Activated CD4-positive, alpha-beta memory T cell treated with anti-CD3 and anti-CD28 coated beads for 36 hours (primary cell): ENCODE data around the gene CTNNA1. TPM values are rescaled to one million over a fixed set of nuclear protein-coding genes. Genes with fewer than 3 reads are reported as not detected.
"Not testable (repeated sequence)": the region's sequence is repeated elsewhere in the genome, so short reads cannot be mapped to it uniquely, and the experiment has no call there.

ENCODE experiments used
- CTCF ChIA-PET: fragments of 350-600 bp; sonication (Branson Sonifier 250); formaldehyde crosslinking; loops from one replicate; lab custom pipeline; 2021; ENCODE audit warnings: antibody characterized with exemption, inconsistent platforms; lab: Charles Lee
- POLR2A ChIA-PET: fragments of 350-600 bp; sonication (Branson Sonifier 250); formaldehyde crosslinking; loops from one replicate; lab custom pipeline; 2021; ENCODE audit warnings: antibody characterized with exemption; lab: Charles Lee
- DNase-seq: peaks from one replicate; pipeline ENCODE4 v3.0.0-alpha.2; 2020
- H3K27ac Mint-ChIP-seq: one replicate; pipeline ENCODE4 v1.8.0; 2021; ENCODE audit warnings: mixed read lengths
- H3K27me3 Mint-ChIP-seq: one replicate; pipeline ENCODE4 v1.8.0; 2021; ENCODE audit warnings: mixed read lengths
- H3K36me3 Mint-ChIP-seq: one replicate; pipeline ENCODE4 v1.8.0; 2021; ENCODE audit warnings: mixed read lengths
- H3K4me1 Mint-ChIP-seq: one replicate; pipeline ENCODE4 v1.8.0; 2021; ENCODE audit warnings: low read depth, mixed read lengths
- H3K4me3 Mint-ChIP-seq: one replicate; pipeline ENCODE4 v1.8.0; 2021; ENCODE audit warnings: mild to moderate bottlenecking, mixed read lengths
- H3K9me3 Mint-ChIP-seq: one replicate; pipeline ENCODE4 v1.8.0; 2021; ENCODE audit warnings: mixed read lengths
- intact Hi-C: fragments of 100-400 bp; cut with micrococcal nuclease; formaldehyde crosslinking; loops from one replicate; pipeline ENCODE4 v1.15.1; 2023
- total RNA-seq, 2 experiments: library from RNA; stranded (reverse); gene quantifications; one replicate each; pipeline ENCODE4 v1.2.3, GENCODE V29; 2021

The CTNNA1 gene
- total RNA-seq, 2 experiments from 2014 or later: 82.8 to 89.5 TPM

DNA sequence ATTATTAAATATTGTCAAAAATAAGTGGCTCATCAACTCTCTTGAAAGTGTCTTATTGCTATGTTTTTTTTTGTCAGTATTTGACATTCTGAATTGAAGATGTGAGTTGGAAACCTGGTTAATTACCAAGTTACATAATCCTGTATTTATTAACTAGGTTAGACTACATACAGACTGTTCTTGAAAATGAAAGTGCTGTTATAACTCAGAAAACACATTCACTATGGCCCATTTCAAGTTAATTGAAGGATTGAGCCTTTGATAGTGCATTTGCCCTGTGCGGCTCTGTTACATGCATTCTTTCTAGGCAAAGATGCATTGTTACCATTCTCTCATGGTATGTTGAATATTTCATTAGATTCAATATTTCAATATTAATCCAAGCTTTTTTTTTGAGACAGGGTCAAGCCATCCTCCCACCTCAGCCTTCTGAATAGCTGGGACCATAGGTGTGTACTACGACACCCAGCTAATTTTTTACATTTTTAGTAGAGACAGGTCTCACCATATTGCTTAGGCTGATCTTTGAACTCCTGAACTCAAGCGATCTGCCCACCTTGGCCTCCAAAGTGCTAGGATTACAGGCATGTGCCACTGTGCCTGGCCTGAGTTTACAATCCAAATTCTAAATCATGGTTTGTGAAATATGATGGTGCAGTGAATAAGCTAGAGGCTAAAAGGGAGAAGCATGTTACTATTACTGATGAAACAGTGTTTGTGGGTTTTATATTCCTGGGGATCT lies 10.0 kb downstream of the CTNNA1 start:
- DNase-seq: no peak
- Mint-ChIP-seq H3K27me3 (peaks cover 7% of the 10 kb centered on the region), H3K9me3 (no peaks in the 10 kb centered on the region), H3K36me3 (peaks cover 3% of the 10 kb centered on the region), H3K4me1 (peaks cover 18% of the 10 kb centered on the region), H3K4me3 (no peak overlapping the region), H3K27ac (no peak overlapping the region)
- intact Hi-C loops: no loop called here
- CTCF ChIA-PET: interaction anchor here (1.2 kb wide), 1 partner anchor 11 kb away, joined by 3 read pairs; no protein-coding TSS in a partner anchor
- POLR2A ChIA-PET: interaction anchor here (1.0 kb wide), 1 partner anchor 298 kb away, joined by 3 read pairs; the partner anchor contains the start of gene EGR1

DNA sequence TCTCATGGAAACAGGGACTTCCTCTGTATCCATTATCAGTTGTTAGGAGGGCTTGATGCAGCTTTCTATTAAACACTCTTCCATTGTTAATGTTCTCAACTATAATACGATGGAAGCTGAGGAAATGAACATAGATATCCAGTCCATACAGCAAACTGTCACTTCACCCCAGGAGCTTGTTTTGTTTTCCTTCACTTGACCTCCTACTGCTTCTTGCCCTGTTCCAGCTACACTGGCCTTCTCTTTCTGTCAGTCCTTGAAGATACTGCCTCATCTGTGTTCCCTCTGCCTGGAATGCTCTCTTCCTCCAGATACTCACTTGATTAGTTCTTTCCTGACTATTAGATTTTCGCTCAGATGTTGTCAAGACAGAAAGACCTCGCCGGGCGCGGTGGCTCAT lies 17.1 kb downstream of the CTNNA1 start:
- Mint-ChIP-seq H3K27ac (no peak overlapping the region), H3K4me1 (no peaks in the 10 kb centered on the region), H3K4me3 (no peak overlapping the region), H3K9me3 (no peaks in the 10 kb centered on the region), H3K36me3 (no peaks in the 10 kb centered on the region), H3K27me3 (no peaks in the 10 kb centered on the region)
- CTCF ChIA-PET: no interaction called here
- intact Hi-C loops: no loop called here
- DNase-seq: no peak
- POLR2A ChIA-PET: no interaction called here

DNA sequence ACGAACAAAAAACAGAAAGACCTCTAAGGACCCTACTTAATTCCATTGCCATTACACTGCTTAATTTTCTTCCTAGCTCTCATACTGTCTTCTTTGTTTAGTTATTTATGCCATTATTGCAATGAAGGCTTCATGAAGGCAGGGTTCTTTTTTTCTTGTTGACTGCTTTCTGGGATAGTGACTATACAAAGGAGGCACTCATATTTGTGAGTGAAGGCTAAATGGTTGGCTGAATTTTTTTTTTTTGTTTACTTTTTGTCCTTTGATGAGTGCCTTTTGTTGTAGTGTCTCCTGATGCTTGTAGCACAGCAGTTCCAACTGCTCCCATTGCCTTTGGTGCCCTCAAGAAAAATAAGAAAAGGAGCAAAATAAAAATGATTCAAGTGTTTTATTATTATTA lies 17.8 kb downstream of the CTNNA1 start:
- no peaks in the 10 kb centered on the region for H3K9me3 Mint-ChIP-seq
- H3K27me3 Mint-ChIP-seq: no peaks in the 10 kb centered on the region
- no peaks in the 10 kb centered on the region for H3K4me1 Mint-ChIP-seq
- H3K4me3 Mint-ChIP-seq: no peak overlapping the region
- POLR2A ChIA-PET: no interaction called here
- no peak overlapping the region for H3K27ac Mint-ChIP-seq
- CTCF ChIA-PET: no interaction called here
- intact Hi-C loops: no loop called here
- no peak for DNase-seq
- no peaks in the 10 kb centered on the region for H3K36me3 Mint-ChIP-seq

GRCh38 chr5:138772986-138773594 lies 19.9 kb downstream of the CTNNA1 start:
- POLR2A ChIA-PET: no interaction called here
- intact Hi-C loops: no loop called here

GRCh38 chr5:138773624-138774023 lies 20.4 kb downstream of the CTNNA1 start:
- H3K4me1 Mint-ChIP-seq, H3K36me3 Mint-ChIP-seq, H3K4me3 Mint-ChIP-seq, POLR2A ChIA-PET, H3K27ac Mint-ChIP-seq, intact Hi-C loops, DNase-seq, H3K27me3 Mint-ChIP-seq, H3K9me3 Mint-ChIP-seq: not testable (repeated sequence)
- CTCF ChIA-PET: interaction anchor here (1.0 kb wide), 1 partner anchor 16 kb away, joined by 5 read pairs; no protein-coding TSS in a partner anchor

More at GRCh38 chr5:138772986-138773594, 19.9 kb downstream of the CTNNA1 start:
- CTCF ChIA-PET: interaction anchor here (1.0 kb wide), 1 partner anchor 17 kb away, joined by 5 read pairs; no protein-coding TSS in a partner anchor
- Mint-ChIP-seq H3K9me3 (no peaks in the 10 kb centered on the region), H3K27me3 (no peaks in the 10 kb centered on the region), H3K27ac (no peak overlapping the region), H3K4me1 (no peaks in the 10 kb centered on the region), H3K4me3 (no peak overlapping the region), H3K36me3 (peaks cover 2% of the 10 kb centered on the region)
- no peak for DNase-seq

DNA sequence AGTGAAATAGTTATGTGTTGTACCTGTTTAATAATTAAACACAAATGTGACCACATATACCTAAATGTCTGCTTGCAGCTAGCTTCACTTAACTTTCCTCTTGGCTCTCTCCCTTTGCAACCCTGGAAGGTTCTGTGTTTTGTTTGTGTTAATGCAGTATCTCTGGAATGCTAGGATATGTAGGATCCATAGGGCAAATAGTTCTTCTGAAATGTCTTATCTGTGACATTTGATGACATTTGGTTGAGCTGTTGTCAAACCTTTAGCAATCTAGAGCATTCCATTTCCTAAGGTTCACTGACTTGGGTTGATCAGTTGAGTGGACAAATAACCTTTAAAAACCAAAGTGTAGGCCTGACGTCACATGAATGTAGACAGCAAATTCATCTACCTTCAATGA lies 21.8 kb downstream of the CTNNA1 start:
- CTCF ChIA-PET: interaction anchor here (0.8 kb wide), 1 partner anchor 11 kb away, joined by 3 read pairs; no protein-coding TSS in a partner anchor
- no peak overlapping the region for H3K4me3 Mint-ChIP-seq
- no peaks in the 10 kb centered on the region for H3K27me3 Mint-ChIP-seq
- H3K4me1 Mint-ChIP-seq: no peaks in the 10 kb centered on the region
- no peaks in the 10 kb centered on the region for H3K9me3 Mint-ChIP-seq
- no peak for DNase-seq
- intact Hi-C loops: no loop called here
- H3K27ac Mint-ChIP-seq: no peak overlapping the region
- peaks cover 7% of the 10 kb centered on the region for H3K36me3 Mint-ChIP-seq
- POLR2A ChIA-PET: no interaction called here

- H3K4me1 Mint-ChIP-seq: no peaks in the 10 kb centered on the region
- ChIA-PET CTCF (no interaction called here), POLR2A (no interaction called here)
- H3K36me3 Mint-ChIP-seq: peaks cover 7% of the 10 kb centered on the region
- no peak overlapping the region for H3K4me3 Mint-ChIP-seq
- H3K27me3 Mint-ChIP-seq: no peaks in the 10 kb centered on the region
- H3K9me3 Mint-ChIP-seq: no peaks in the 10 kb centered on the region
- no peak for DNase-seq
- intact Hi-C loops: no loop called here
- H3K27ac Mint-ChIP-seq: no peak overlapping the region
Measured at GRCh38 chr5:138778234-138778633, 25.0 kb downstream of the CTNNA1 start.

- Mint-ChIP-seq H3K27ac (no peak overlapping the region), H3K4me1 (no peaks in the 10 kb centered on the region), H3K36me3 (peaks cover 5% of the 10 kb centered on the region), H3K4me3 (no peak overlapping the region), H3K9me3 (no peaks in the 10 kb centered on the region), H3K27me3 (no peaks in the 10 kb centered on the region)
- DNase-seq: no peak
- ChIA-PET CTCF (no interaction called here), POLR2A (no interaction called here)
- intact Hi-C loops: no loop called here
Measured at GRCh38 chr5:138783976-138784375, 30.8 kb downstream of the CTNNA1 start.

DNA sequence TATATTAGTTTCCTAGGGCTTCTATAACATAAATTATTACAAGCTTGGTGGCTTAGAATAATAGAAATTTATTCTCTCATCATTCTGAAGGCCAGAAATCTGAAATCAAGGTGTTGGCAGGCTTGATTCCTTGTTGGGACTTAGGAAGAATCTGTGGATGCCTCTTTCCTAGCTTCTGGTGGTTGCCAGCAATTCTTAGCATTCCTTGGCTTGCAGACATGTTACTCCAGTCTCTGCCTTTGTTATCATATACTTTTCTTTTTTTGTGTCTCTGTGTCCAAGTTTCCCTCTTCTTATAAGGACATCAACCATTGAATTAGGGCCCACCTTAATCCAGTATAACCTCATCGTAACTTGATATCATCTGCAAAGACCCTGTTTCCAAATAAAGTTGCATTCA lies 31.4 kb downstream of the CTNNA1 start:
- ChIA-PET POLR2A (no interaction called here), CTCF (no interaction called here)
- no peak overlapping the region for H3K27ac Mint-ChIP-seq
- H3K9me3 Mint-ChIP-seq: no peaks in the 10 kb centered on the region
- no peaks in the 10 kb centered on the region for H3K4me1 Mint-ChIP-seq
- no peak for DNase-seq
- H3K4me3 Mint-ChIP-seq: no peak overlapping the region
- peaks cover 5% of the 10 kb centered on the region for H3K36me3 Mint-ChIP-seq
- intact Hi-C loops: no loop called here
- H3K27me3 Mint-ChIP-seq: no peaks in the 10 kb centered on the region

GRCh38 chr5:138789771-138790242 lies 36.6 kb downstream of the CTNNA1 start:
- H3K4me3 Mint-ChIP-seq: no peak overlapping the region
- no peak for DNase-seq
- intact Hi-C loops: loop anchor here (2.0 kb wide), 1 partner anchor 473 kb away; no protein-coding TSS in a partner anchor
- ChIA-PET CTCF (interaction anchor here (0.6 to 3.4 kb wide), 27 partner anchors 8 to 484 kb away, joined by 3 to 23 read pairs (median 4); no protein-coding TSS in a partner anchor), POLR2A (no interaction called here)
- no peaks in the 10 kb centered on the region for H3K9me3 Mint-ChIP-seq
- peaks cover 15% of the 10 kb centered on the region for H3K27me3 Mint-ChIP-seq
- peaks cover 13% of the 10 kb centered on the region for H3K4me1 Mint-ChIP-seq
- H3K27ac Mint-ChIP-seq: no peak overlapping the region
- H3K36me3 Mint-ChIP-seq: peaks cover 3% of the 10 kb centered on the region

- POLR2A ChIA-PET: no interaction called here
- H3K9me3 Mint-ChIP-seq: no peaks in the 10 kb centered on the region
- H3K4me1 Mint-ChIP-seq: peaks cover 13% of the 10 kb centered on the region
- CTCF ChIA-PET: interaction anchor here (1.0 to 3.4 kb wide), 4 partner anchors 8 to 457 kb away, joined by 3 to 23 read pairs (median 6); no protein-coding TSS in a partner anchor
- peaks cover 1% of the 10 kb centered on the region for H3K36me3 Mint-ChIP-seq
- no peak for DNase-seq
- H3K27ac Mint-ChIP-seq: no peak overlapping the region
- intact Hi-C loops: no loop called here
- H3K4me3 Mint-ChIP-seq: no peak overlapping the region
- peaks cover 15% of the 10 kb centered on the region for H3K27me3 Mint-ChIP-seq
Measured at GRCh38 chr5:138790684-138791083, 37.5 kb downstream of the CTNNA1 start.

DNA sequence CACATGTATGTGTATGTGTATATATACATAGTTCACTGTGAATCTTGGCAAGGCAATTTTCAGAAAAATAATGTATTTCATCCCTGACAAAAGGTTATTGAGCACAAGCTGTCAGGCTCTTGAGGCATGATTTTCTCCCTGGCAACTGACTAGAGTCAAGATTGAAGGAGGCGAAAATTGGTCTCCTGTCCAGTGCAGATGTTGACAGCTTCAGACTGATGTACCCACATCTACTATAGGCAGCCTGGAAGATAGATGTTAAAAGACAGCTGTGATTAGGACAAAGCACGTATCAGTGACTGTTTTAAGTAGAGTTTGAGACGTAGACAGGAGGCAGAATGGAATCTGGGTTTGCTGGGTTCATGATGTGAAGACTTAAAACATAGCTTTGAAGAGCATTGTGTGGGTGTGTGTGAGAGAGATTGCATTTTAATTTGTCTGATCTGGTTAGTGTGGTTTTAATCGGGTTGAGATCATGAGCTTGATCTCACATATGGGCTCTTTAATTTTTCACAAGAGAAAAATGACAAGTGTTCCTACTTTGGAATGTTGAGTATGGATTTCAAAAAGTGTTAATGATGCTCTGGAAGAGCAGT lies 39.1 kb downstream of the CTNNA1 start:
- ChIA-PET POLR2A (interaction anchor here (0.6 kb wide), 1 partner anchor 348 kb away, joined by 4 read pairs; no protein-coding TSS in a partner anchor), CTCF (interaction anchor here (0.7 to 2.8 kb wide), 9 partner anchors 11 to 470 kb away, joined by 3 to 9 read pairs (median 6); no protein-coding TSS in a partner anchor)
- H3K9me3 Mint-ChIP-seq: no peaks in the 10 kb centered on the region
- intact Hi-C loops: no loop called here
- no peak overlapping the region for H3K4me3 Mint-ChIP-seq
- peaks cover 1% of the 10 kb centered on the region for H3K36me3 Mint-ChIP-seq
- no peak for DNase-seq
- no peak overlapping the region for H3K27ac Mint-ChIP-seq
- peaks cover 17% of the 10 kb centered on the region for H3K27me3 Mint-ChIP-seq
- H3K4me1 Mint-ChIP-seq: peaks cover 13% of the 10 kb centered on the region
